ENCODE data around the gene CABP7. TPM values are rescaled to one million over a fixed set of nuclear protein-coding genes. Genes with fewer than 3 reads are reported as not detected.
A peak's percentile ranks its signal among the peaks of the same experiment; 100 is the strongest.

Gene CABP7
- total RNA-seq, 1 experiment from 2014 or later: not detected

GRCh38 chr22:29733362-29734201 is 13.8 kb downstream of the CABP7 start:
- Histone ChIP-seq H3K27me3 (ENCODE audit: low read length) (no peaks in the 10 kb centered on the region), H3K9me2 (replicated peaks; ENCODE audit: insufficient read depth, low read length) (no peaks in the 10 kb centered on the region), H3K4me1 (ENCODE audit: low read length) (peaks cover 14% of the 10 kb centered on the region), H3K27ac (ENCODE audit: low read length) (no peak overlapping the region), H3K9me3 (ENCODE audit: low read length) (no peaks in the 10 kb centered on the region), H3K4me2 (ENCODE audit: low read depth, low read length, poor library complexity, severe bottlenecking) (peak overlapping the region; percentile 29), H3K36me3 (ENCODE audit: insufficient read depth, low read length) (no peaks in the 10 kb centered on the region), H3K9ac (ENCODE audit: low read length) (no peak overlapping the region), H2AFZ (ENCODE audit: low read length) (no peak overlapping the region), H3K79me2 (ENCODE audit: low read length) (no peaks in the 10 kb centered on the region), H4K20me1 (ENCODE audit: insufficient read depth, low read depth, low read length) (0 out of 2 replicates have a peak, but pooled peaks cover 5% of the 10 kb centered on the region), H3K4me3 (ENCODE audit: low read length) (no peak overlapping the region)
- peak; percentile 77 for DNase-seq

GRCh38 chr22:29734406-29734805 is 14.6 kb downstream of the CABP7 start:
- H3K4me2 ChIP-seq (ENCODE audit: low read depth, low read length, poor library complexity, severe bottlenecking): no peak overlapping the region
- no peaks in the 10 kb centered on the region for H3K9me2 ChIP-seq (replicated peaks; ENCODE audit: insufficient read depth, low read length)
- H3K36me3 ChIP-seq (ENCODE audit: insufficient read depth, low read length): no peaks in the 10 kb centered on the region
- no peak for DNase-seq
- peaks cover 14% of the 10 kb centered on the region for H3K4me1 ChIP-seq (ENCODE audit: low read length)
- H2AFZ ChIP-seq (ENCODE audit: low read length): no peak overlapping the region
- H3K9ac ChIP-seq (ENCODE audit: low read length): no peak overlapping the region
- 0 out of 2 replicates have a peak, but pooled peaks cover 3% of the 10 kb centered on the region for H4K20me1 ChIP-seq (ENCODE audit: insufficient read depth, low read depth, low read length)
- no peaks in the 10 kb centered on the region for H3K9me3 ChIP-seq (ENCODE audit: low read length)
- no peak overlapping the region for H3K4me3 ChIP-seq (ENCODE audit: low read length)
- no peaks in the 10 kb centered on the region for H3K27me3 ChIP-seq (ENCODE audit: low read length)
- H3K79me2 ChIP-seq (ENCODE audit: low read length): no peaks in the 10 kb centered on the region
- no peak overlapping the region for H3K27ac ChIP-seq (ENCODE audit: low read length)

- no peak overlapping the region for H3K9ac ChIP-seq (ENCODE audit: low read length)
- no peaks in the 10 kb centered on the region for H3K79me2 ChIP-seq (ENCODE audit: low read length)
- no peak for DNase-seq
- peaks cover 14% of the 10 kb centered on the region for H3K4me1 ChIP-seq (ENCODE audit: low read length)
- no peaks in the 10 kb centered on the region for H3K36me3 ChIP-seq (ENCODE audit: insufficient read depth, low read length)
- no peaks in the 10 kb centered on the region for H3K9me2 ChIP-seq (replicated peaks; ENCODE audit: insufficient read depth, low read length)
- no peak overlapping the region for H3K27ac ChIP-seq (ENCODE audit: low read length)
- H3K4me2 ChIP-seq (ENCODE audit: low read depth, low read length, poor library complexity, severe bottlenecking): no peak overlapping the region
- H3K4me3 ChIP-seq (ENCODE audit: low read length): no peak overlapping the region
- H3K9me3 ChIP-seq (ENCODE audit: low read length): no peaks in the 10 kb centered on the region
- H3K27me3 ChIP-seq (ENCODE audit: low read length): no peaks in the 10 kb centered on the region
- H4K20me1 ChIP-seq (ENCODE audit: insufficient read depth, low read depth, low read length): 0 out of 2 replicates have a peak, but pooled peaks cover 3% of the 10 kb centered on the region
- no peak overlapping the region for H2AFZ ChIP-seq (ENCODE audit: low read length)
Observed at GRCh38 chr22:29734838-29735237, 15.0 kb downstream of the CABP7 start.

GRCh38 chr22:29735416-29735815 is 15.6 kb downstream of the CABP7 start:
- Histone ChIP-seq H3K9me3 (ENCODE audit: low read length) (no peaks in the 10 kb centered on the region), H3K27ac (ENCODE audit: low read length) (no peak overlapping the region), H3K9me2 (replicated peaks; ENCODE audit: insufficient read depth, low read length) (no peaks in the 10 kb centered on the region), H3K9ac (ENCODE audit: low read length) (no peak overlapping the region), H3K4me2 (ENCODE audit: low read depth, low read length, poor library complexity, severe bottlenecking) (no peak overlapping the region), H4K20me1 (ENCODE audit: insufficient read depth, low read depth, low read length) (0 out of 2 replicates have a peak, but pooled peaks cover 3% of the 10 kb centered on the region), H3K36me3 (ENCODE audit: insufficient read depth, low read length) (no peaks in the 10 kb centered on the region), H3K4me3 (ENCODE audit: low read length) (no peak overlapping the region), H3K27me3 (ENCODE audit: low read length) (no peaks in the 10 kb centered on the region), H3K4me1 (ENCODE audit: low read length) (peaks cover 14% of the 10 kb centered on the region), H3K79me2 (ENCODE audit: low read length) (no peaks in the 10 kb centered on the region), H2AFZ (ENCODE audit: low read length) (no peak overlapping the region)
- no peak for DNase-seq

- Histone ChIP-seq H3K4me3 (ENCODE audit: low read length) (no peak overlapping the region), H3K27ac (ENCODE audit: low read length) (no peak overlapping the region), H3K4me1 (ENCODE audit: low read length) (peaks cover 14% of the 10 kb centered on the region), H2AFZ (ENCODE audit: low read length) (no peak overlapping the region), H3K9me2 (replicated peaks; ENCODE audit: insufficient read depth, low read length) (no peaks in the 10 kb centered on the region), H3K9ac (ENCODE audit: low read length) (no peak overlapping the region), H4K20me1 (ENCODE audit: insufficient read depth, low read depth, low read length) (0 out of 2 replicates have a peak, but pooled peaks cover 3% of the 10 kb centered on the region), H3K36me3 (ENCODE audit: insufficient read depth, low read length) (no peaks in the 10 kb centered on the region), H3K4me2 (ENCODE audit: low read depth, low read length, poor library complexity, severe bottlenecking) (no peak overlapping the region), H3K79me2 (ENCODE audit: low read length) (no peaks in the 10 kb centered on the region), H3K9me3 (ENCODE audit: low read length) (no peaks in the 10 kb centered on the region), H3K27me3 (ENCODE audit: low read length) (no peaks in the 10 kb centered on the region)
- DNase-seq: no peak
Observed at GRCh38 chr22:29737251-29738117, 17.7 kb downstream of the CABP7 start.

GRCh38 chr22:29738118-29738815 is 18.5 kb downstream of the CABP7 start:
- Histone ChIP-seq H3K9me3 (ENCODE audit: low read length) (no peaks in the 10 kb centered on the region), H3K4me3 (ENCODE audit: low read length) (no peak overlapping the region), H3K9me2 (replicated peaks; ENCODE audit: insufficient read depth, low read length) (no peaks in the 10 kb centered on the region), H3K27me3 (ENCODE audit: low read length) (no peaks in the 10 kb centered on the region), H3K36me3 (ENCODE audit: insufficient read depth, low read length) (no peaks in the 10 kb centered on the region), H4K20me1 (ENCODE audit: insufficient read depth, low read depth, low read length) (0 out of 2 replicates have a peak, but pooled peaks cover 3% of the 10 kb centered on the region), H3K27ac (ENCODE audit: low read length) (no peak overlapping the region), H3K4me1 (ENCODE audit: low read length) (peaks cover 11% of the 10 kb centered on the region), H3K9ac (ENCODE audit: low read length) (no peak overlapping the region), H3K4me2 (ENCODE audit: low read depth, low read length, poor library complexity, severe bottlenecking) (no peak overlapping the region), H3K79me2 (ENCODE audit: low read length) (no peaks in the 10 kb centered on the region), H2AFZ (ENCODE audit: low read length) (no peak overlapping the region)
- no peak for DNase-seq

- DNase-seq: no peak
- H3K36me3 ChIP-seq (ENCODE audit: insufficient read depth, low read length): no peaks in the 10 kb centered on the region
- no peaks in the 10 kb centered on the region for H3K79me2 ChIP-seq (ENCODE audit: low read length)
- no peak overlapping the region for H3K9ac ChIP-seq (ENCODE audit: low read length)
- no peaks in the 10 kb centered on the region for H3K9me2 ChIP-seq (replicated peaks; ENCODE audit: insufficient read depth, low read length)
- no peak overlapping the region for H2AFZ ChIP-seq (ENCODE audit: low read length)
- no peaks in the 10 kb centered on the region for H3K9me3 ChIP-seq (ENCODE audit: low read length)
- H3K4me3 ChIP-seq (ENCODE audit: low read length): no peak overlapping the region
- H4K20me1 ChIP-seq (ENCODE audit: insufficient read depth, low read depth, low read length): no peaks in the 10 kb centered on the region
- no peak overlapping the region for H3K27ac ChIP-seq (ENCODE audit: low read length)
- no peak overlapping the region for H3K4me2 ChIP-seq (ENCODE audit: low read depth, low read length, poor library complexity, severe bottlenecking)
- H3K4me1 ChIP-seq (ENCODE audit: low read length): no peaks in the 10 kb centered on the region
- H3K27me3 ChIP-seq (ENCODE audit: low read length): no peaks in the 10 kb centered on the region
Observed at GRCh38 chr22:29739346-29739875, 19.6 kb downstream of the CABP7 start.
